ENCODE data around the gene MEI1. TPM values are rescaled to one million over a fixed set of nuclear protein-coding genes. Genes with fewer than 3 reads are reported as not detected.
"Not testable (repeated sequence)": the region's sequence is repeated elsewhere in the genome, so short reads cannot be mapped to it uniquely, and the experiment has no call there.

Gene MEI1
- 0.42 and 0.63 TPM in 2 replicates for total RNA-seq (2014; rRNA removed; shearing (Covaris generic))

- DNase-seq (ENCODE audit: low read depth), result peak; percentile 44
These were observed at the start of gene MEI1 for GRCh38 chr22:41699264-41700107. MEI1 (plus strand) TSS chr22:41699503; CDS start chr22:41699539, 36 bp downstream.

DNA sequence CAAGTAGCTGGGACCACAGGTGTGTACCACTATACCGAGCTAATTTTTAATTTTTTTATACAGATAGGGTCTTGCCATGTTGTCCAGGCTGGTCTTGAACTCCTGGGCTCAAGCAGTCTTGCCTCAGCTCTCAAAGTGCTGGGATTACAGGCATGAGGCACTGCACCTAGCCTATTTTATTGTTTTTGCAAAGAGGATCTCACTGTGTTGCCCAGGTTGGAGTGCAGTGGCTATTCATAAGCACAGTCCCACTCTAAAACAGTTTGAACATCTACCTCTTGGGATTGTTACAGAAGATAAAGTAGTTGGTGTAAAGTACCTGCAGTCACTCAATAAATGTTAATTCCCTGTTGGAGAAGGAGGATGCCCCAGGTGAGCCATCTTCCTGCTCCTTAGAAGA is 49.1 kb upstream of the MEI1 start:
- DNase-seq (ENCODE audit: low read depth), result no peak

GRCh38 chr22:41650821-41651220 is 48.5 kb upstream of the MEI1 start:
- no peak for DNase-seq (ENCODE audit: low read depth)

DNA sequence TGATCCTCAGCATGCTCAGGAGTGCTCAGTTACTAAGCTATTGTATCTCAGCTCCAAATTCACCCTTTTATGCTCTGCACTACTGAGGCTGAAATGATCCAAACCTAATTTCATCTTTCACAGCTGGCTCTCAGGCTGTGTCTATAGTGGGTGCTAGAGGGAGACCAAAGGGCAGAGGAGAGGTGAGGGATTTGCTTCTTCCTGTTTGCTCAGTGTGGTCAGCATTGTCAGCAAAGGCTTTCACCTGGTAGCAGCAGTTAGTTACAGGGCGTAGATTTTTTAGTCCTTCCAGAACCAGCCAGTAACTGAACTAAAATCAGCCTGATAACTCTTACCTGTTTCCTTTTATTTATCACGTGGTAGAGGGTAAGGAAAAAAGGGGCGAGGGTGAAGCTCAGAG is 45.0 kb upstream of the MEI1 start:
- DNase-seq (ENCODE audit: low read depth), result no peak

DNA sequence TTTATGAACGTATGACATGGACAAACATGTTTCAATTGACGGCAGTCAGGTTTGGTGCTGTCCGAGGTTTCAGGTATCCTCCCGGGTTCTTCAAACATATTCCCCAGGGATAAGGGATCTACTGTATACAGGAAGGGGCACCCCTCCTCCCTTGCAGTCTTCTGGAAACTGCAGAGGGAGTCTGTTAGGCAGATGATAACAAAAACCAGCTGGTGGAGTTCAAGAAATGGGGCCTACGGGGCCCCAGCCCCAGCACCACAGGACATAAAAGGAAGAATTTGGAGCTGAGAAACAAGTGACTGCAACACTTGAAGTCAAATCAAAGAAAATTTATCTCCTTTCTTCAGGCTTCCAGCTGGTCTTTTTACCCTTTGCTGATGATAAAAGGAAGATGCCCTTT is 42.7 kb upstream of the MEI1 start:
- no peak for DNase-seq (ENCODE audit: low read depth)

- no peak for DNase-seq (ENCODE audit: low read depth)
These were observed 41.6 kb upstream of the MEI1 start for GRCh38 chr22:41657709-41658108.

DNA sequence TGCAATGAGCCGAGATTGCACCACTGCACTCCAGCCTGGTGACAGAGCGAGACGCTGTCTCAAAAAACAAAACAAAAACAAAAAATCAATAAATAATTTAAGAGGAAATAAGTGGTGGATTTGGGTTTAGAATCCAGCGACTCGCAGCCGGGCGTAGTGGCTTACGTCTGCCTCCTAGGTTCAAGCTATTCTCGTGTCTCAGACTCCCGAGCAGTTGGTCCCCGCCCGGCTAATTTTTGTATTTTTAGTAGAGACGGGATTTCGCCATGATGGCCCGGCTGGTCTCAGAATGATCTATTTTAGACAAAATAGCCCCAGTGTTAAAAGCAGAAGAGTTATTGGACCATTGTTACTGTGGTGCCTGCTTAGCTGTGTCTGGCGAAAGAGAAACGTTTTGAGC is 40.4 kb upstream of the MEI1 start:
- DNase-seq (ENCODE audit: low read depth), result no peak

DNA sequence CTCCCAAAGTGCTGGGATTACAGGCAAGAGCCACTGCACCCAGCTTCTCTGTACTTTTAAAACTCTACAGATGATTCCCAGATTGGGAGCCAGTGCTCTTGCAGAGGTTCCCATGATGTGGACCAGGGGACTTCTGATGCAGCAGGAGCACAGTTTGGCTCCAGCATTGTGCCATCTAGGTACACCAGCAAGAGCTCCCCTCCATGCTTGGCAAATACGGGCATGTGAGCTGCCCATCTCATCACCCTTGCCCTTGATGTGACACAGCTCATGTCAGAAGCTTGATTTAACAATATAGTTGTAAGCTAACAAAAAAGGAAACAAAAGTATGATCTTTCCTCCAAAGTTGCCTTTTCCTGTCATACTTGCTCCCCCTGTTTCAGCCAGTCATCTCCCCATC is 39.4 kb upstream of the MEI1 start:
- no peak for DNase-seq (ENCODE audit: low read depth)

GRCh38 chr22:41660416-41660815 is 38.9 kb upstream of the MEI1 start:
- DNase-seq (ENCODE audit: low read depth), result no peak

DNA sequence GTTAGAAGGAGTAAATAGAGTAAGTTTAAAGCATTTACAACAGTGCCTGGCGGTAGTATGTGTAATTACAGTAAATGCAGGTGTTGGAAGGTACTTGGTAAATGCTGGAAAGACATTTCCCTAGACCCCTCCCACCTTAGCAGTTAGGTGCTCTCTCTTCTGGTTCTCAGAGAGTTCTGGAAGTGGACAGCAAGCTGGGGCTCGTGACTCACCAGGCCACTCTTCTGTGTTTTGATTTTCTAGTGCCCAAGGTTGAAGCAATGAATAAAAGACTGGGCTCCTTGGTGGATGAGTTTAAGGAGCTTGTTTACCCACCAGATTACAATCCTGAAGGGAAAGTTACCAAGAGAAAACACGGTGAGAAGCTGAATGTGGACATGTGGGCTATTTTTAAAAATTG is 38.2 kb upstream of the MEI1 start:
- no peak for DNase-seq (ENCODE audit: low read depth)

- no peak for DNase-seq (ENCODE audit: low read depth)
These were observed 37.6 kb upstream of the MEI1 start for GRCh38 chr22:41661713-41662112.

DNA sequence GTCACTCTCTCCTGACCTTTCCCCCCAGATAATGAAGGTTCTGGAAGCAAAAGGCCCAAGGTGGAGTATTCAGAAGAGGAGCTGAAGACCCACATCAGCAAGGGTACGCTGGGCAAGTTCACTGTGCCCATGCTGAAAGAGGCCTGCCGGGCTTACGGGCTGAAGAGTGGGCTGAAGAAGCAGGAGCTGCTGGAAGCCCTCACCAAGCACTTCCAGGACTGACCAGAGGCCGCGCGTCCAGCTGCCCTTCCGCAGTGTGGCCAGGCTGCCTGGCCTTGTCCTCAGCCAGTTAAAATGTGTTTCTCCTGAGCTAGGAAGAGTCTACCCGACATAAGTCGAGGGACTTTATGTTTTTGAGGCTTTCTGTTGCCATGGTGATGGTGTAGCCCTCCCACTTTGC is 35.7 kb upstream of the MEI1 start:
- DNase-seq (ENCODE audit: low read depth), result not testable (repeated sequence)

DNA sequence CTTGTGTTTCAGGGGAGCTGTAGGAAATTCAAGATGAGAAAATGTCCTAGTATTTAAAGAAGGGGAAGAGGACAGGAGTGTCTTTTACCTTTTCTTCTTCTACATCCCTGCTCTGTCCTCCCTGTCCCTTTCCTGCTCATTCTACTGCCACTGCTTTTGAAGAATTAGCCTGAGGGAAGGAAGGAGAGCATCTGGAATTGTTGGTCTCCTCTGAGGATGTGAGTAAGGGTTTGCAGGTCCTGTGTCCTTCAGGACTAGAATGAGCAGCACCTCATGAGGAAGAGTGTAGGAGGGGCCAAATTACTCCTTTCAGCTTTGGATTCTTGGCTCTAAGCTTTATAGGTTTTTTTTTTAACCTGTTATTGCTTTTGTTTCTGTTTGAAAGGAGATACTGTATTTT is 34.8 kb upstream of the MEI1 start:
- DNase-seq (ENCODE audit: low read depth), result no peak

DNA sequence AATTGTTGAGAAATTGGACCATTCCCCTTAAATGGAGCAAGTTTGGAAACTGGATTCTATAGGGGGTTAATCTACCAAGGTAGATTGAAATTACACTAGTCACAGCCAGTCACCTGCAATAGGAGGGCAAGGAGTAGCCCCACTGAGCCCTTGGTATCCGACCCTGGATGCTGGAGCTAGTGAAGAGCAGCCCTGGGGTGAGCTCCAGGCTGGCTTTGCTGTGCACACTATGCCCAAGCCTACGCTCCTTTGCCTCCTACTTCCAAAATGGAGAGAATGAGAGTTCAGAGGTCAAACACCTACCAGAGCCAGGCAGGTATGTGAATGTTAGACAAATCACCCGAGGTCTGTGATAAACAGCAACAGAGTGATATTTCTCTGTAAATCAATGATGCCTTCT is 34.4 kb upstream of the MEI1 start:
- no peak for DNase-seq (ENCODE audit: low read depth)

- peak; percentile 77 for DNase-seq (ENCODE audit: low read depth)
These were observed 30.1 kb upstream of the MEI1 start for GRCh38 chr22:41668971-41669911.

DNA sequence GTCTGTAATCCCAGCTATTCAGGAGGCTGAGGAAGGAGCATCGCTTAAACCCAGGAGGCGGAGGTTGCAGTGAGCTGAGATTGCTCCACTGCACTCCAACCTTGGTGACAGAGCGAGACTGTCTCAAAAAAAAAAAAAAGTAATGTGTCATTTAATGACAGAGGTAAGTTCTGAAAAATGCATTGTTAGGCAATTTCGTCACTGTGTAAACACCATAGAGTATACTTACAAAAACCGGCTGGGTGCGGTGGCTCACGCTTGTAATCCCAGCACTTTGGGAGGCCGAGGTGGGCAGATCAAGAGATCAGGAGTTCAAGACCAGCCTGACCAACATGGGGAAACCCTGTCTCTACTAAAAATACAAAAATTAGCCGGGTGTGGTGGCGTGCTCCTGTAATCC is 27.2 kb upstream of the MEI1 start:
- peak; percentile 47 for DNase-seq (ENCODE audit: low read depth)

GRCh38 chr22:41672780-41673509 is 26.4 kb upstream of the MEI1 start:
- peak; percentile 13 for DNase-seq (ENCODE audit: low read depth)

GRCh38 chr22:41674846-41675340 is 24.4 kb upstream of the MEI1 start:
- DNase-seq (ENCODE audit: low read depth), result no peak

DNA sequence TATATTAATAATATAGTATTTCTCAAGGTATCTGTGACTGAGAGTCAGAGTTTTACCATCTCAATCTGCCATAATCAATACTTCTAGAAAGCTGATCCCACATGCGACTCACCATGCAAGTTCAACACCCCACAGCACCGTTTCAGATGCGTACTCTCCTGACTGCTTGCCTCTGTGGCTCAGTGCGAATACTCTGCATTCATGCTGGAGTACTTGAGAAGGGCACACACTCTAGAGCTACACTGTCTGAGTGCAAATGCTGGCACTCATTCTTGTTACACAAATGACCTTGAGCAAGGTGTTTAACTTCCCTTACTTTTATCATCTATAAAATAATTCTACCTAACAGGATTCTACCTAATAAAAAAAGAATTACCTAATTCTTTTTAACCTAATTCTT is 23.2 kb upstream of the MEI1 start:
- DNase-seq (ENCODE audit: low read depth), result no peak

GRCh38 chr22:41681616-41682015 is 17.7 kb upstream of the MEI1 start:
- DNase-seq (ENCODE audit: low read depth), result no peak

DNA sequence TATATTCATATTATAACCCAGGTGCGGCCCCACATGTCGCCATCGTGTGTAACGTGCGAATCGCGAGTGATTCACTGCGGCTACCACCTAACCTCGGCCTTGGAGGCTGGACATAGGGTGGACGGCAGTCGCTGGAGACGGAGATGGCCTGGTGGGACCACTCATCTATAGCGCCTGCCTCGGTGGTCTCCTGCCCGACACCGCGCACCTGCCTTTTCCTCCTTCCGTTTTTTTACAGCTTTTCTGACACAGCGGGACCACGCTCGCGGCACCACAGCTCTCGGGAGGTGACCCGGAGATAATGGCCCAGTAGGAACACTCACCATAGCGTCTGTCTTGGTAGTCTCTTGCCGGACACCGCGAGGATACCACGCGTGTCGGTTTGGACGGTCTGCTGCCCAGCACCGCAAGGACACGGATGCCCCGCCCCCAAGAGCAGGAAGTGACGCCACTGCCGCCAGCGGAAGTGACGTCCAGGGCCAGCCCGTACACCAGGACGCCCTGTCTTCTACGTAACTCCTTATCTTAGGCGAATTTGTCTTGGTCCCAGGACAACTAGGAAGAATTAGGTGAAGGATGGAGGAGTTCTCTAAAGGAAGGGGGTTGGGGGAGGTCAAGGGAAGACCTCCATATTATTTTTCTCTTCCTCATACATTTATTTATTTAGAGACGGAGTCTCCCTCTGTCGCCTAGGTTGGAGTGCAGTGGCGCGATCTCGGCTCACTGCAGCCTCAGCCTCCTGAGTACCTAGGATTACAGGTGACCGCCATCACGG is 17.1 kb upstream of the MEI1 start:
- no peak for DNase-seq (ENCODE audit: low read depth)

Measured in Daoy (cell line).